Tibial nerve (tissue), 4 donors: ENCODE measurements around the gene WTIP. TPM values are rescaled to one million over a fixed set of nuclear protein-coding genes. Genes with fewer than 3 reads are reported as not detected.

Experiments used
- DNase-seq, 2 donors: peaks; one replicate each; pipeline ENCODE4 v3.0.0-alpha.2; 2019; ENCODE audit warnings: low spot score in 2 of 2
- H3K27ac ChIP-seq, 4 donors: fragments of 200-600 bp; sonication (generic) in 3 of 4; one replicate each; pipeline ENCODE4 v1.5.1; 2017 to 2019; ENCODE audit warnings: mild to moderate bottlenecking in 1 of 4
- H3K27me3 ChIP-seq, 2 donors: fragments of 200-600 bp; sonication (generic) in 1 of 2; one replicate each; pipeline versions ENCODE4 v1.5.1 to v1.6.0; 2017 to 2019
- H3K36me3 ChIP-seq, 3 donors: fragments of 200-600 bp; sonication (generic); one replicate each; pipeline ENCODE4 v1.5.1; 2018 to 2019
- H3K4me1 ChIP-seq, 4 donors: fragments of 200-600 bp; sonication (generic) in 3 of 4; one replicate each; pipeline ENCODE4 v1.5.1; 2017 to 2019
- H3K4me3 ChIP-seq, 4 donors: fragments of 200-600 bp; sonication (generic) in 3 of 4; one replicate each; pipeline ENCODE4 v1.5.1; 2017 to 2019; ENCODE audit warnings: mild to moderate bottlenecking in 1 of 4, moderate library complexity in 1 of 4
- H3K9me3 ChIP-seq, 4 donors: fragments of 200-600 bp; sonication (generic) in 3 of 4; one replicate each; pipeline ENCODE4 v1.5.1; 2017 to 2019
- EP300 ChIP-seq, 2 donors: sonication (generic); formaldehyde crosslinking; IDR thresholded peaks; one replicate each; pipeline ENCODE4 v1.6.1; 2017; ENCODE audit warnings: antibody characterized with exemption in 2 of 2, mild to moderate bottlenecking in 1 of 2
- POLR2A ChIP-seq, 2 donors: fragments of 450-650 bp; IDR thresholded peaks; one replicate each; pipeline ENCODE4 v1.6.1; 2017; ENCODE audit warnings: antibody characterized with exemption in 2 of 2, mild to moderate bottlenecking in 2 of 2, moderate library complexity in 2 of 2
- WGBS, 2 donors: methylation state at CpG; one replicate each; pipeline ENCODE4 v1.1.5; 2018; 5-methylcytosine and 5-hydroxymethylcytosine counted together
- total RNA-seq, 4 donors: library from RNA; depleted of rRNA; stranded (reverse); fragments of >200 nt; gene quantifications; one replicate each; pipeline ENCODE4 v1.1.0, GENCODE V29; 2016
- TF ChIP-seq, protein P1 (sequence below), 5 experiments: fragments of 200-600 bp in 3 of 5; fragments of 450-650 bp in 2 of 5; sonication (generic) in 3 of 5; IDR thresholded peaks; one replicate each; pipeline ENCODE4 v1.5.1; 2016 to 2019; ENCODE audit warnings: antibody characterized with exemption in 5 of 5, mild to moderate bottlenecking in 3 of 5, moderate library complexity in 2 of 5

WTIP gene
- total RNA-seq, 4 donors from 2014 or later, result 18.4 to 55.5 (median 30.4) TPM

DNA sequence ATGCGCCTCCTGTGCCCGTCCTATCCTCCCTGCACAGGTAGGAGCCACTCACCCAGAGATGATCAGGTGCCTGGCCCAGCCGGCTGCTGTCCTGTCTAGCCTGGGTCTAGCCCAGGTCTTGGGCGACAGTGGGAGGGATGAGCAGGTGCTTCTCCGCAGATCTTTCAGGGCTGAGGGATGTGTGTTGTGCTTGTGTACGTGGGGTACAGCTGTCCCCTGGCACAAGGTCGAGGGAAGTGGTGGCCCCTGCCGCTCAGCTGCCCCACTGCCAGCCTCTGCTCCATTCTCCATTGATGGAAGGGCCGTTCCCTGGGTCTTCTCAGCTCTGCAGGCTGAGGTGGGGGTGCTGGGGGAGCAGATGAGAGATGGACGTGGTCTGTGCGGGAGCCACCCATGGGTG is 13.0 kb downstream of the WTIP start:
- TF ChIP-seq, protein P1, sequence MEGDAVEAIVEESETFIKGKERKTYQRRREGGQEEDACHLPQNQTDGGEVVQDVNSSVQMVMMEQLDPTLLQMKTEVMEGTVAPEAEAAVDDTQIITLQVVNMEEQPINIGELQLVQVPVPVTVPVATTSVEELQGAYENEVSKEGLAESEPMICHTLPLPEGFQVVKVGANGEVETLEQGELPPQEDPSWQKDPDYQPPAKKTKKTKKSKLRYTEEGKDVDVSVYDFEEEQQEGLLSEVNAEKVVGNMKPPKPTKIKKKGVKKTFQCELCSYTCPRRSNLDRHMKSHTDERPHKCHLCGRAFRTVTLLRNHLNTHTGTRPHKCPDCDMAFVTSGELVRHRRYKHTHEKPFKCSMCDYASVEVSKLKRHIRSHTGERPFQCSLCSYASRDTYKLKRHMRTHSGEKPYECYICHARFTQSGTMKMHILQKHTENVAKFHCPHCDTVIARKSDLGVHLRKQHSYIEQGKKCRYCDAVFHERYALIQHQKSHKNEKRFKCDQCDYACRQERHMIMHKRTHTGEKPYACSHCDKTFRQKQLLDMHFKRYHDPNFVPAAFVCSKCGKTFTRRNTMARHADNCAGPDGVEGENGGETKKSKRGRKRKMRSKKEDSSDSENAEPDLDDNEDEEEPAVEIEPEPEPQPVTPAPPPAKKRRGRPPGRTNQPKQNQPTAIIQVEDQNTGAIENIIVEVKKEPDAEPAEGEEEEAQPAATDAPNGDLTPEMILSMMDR (IDR thresholded peaks at IDR 0.05), result no peak
- TF ChIP-seq POLR2A (IDR thresholded peaks at IDR 0.05), result no peak
- TF ChIP-seq EP300 (IDR thresholded peaks at IDR 0.05), result no peak
- H3K27me3 ChIP-seq, result no peaks in the 10 kb centered on the region
- no peak for DNase-seq
- peaks cover 0 to 15% (median 0%) of the 10 kb centered on the region in 4 donors for H3K4me1 ChIP-seq
- no peak overlapping the region for H3K4me3 ChIP-seq
- H3K9me3 ChIP-seq, result no peaks in the 10 kb centered on the region
- no peak overlapping the region for H3K27ac ChIP-seq
- WGBS, 2 donors, result 93% methylated on average over 8 to 11 of the region's 11 CpGs
- H3K36me3 ChIP-seq, result peaks cover 0 to 100% (median 0%) of the 10 kb centered on the region in 3 donors

DNA sequence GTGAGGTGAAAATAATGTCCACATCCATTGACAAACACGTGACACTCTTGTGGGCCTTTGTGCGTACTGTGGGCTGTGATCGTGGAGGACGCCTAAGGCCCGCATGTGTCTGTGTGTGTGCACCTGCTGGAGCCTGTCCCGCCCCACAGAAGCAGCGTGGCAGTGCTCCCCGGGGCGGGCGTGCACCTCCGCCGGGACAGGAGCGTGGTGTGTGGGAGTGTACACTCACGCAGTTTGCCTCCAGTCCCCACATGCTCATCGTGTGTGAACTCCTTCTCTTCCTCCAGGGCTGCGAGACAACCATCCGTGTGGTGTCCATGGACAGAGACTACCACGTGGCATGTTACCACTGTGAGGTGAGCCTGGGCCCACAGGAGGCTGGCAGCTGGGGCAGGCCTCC is 13.9 kb downstream of the WTIP start:
- Histone ChIP-seq H3K27me3 (no peaks in the 10 kb centered on the region), H3K27ac (no peak overlapping the region), H3K4me3 (no peak overlapping the region), H3K4me1 (peaks cover 0 to 14% (median 0%) of the 10 kb centered on the region in 4 donors), H3K36me3 (peaks cover 0 to 99% (median 0%) of the 10 kb centered on the region in 3 donors), H3K9me3 (no peaks in the 10 kb centered on the region)
- WGBS, 2 donors, result 82 to 93% methylated on average over 18 of the region's 18 CpGs
- DNase-seq, result no peak
- TF ChIP-seq EP300 (IDR thresholded peaks at IDR 0.05) (no peak), POLR2A (IDR thresholded peaks at IDR 0.05) (no peak)
- TF ChIP-seq, protein P1 (IDR thresholded peaks at IDR 0.05), result no peak

DNA sequence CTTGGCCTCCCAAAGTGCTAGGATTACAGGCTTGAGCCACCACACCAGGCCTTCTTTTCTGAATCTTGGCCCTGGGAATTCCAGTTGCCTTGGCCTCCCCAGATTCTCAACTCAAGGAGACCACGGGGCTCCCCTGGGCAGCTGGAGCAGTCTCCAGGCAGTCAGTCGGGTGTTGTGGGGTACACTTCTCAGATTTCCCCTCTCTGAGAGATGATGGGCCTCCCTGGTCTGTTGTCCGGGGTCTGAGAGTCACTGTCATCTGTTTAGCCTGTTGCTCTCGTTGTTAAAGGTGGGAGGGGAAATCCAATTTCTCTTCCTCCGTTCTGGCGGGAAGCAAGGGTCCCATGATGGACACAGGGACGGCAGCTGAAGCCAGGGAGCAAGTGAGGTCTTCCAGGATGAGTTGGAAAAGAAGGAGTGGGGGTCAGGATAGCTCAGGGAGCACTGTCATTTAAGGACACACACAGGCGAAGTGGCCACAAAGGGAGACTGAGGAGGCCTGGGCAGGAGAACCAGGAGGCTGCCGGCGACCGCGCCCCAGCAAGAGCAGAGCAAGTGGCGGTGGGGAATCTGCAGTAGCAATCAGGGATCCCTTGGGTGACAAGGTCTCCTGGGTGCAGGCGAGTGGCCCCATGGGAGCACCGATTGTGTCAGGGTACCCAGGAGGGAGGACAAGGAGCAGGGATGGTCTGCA is 15.7 kb downstream of the WTIP start:
- Histone ChIP-seq H3K4me1 (peaks cover 0 to 29% (median 4%) of the 10 kb centered on the region in 4 donors), H3K4me3 (no peak overlapping the region), H3K27ac (no peak overlapping the region), H3K27me3 (no peaks in the 10 kb centered on the region), H3K36me3 (peaks cover 0 to 81% (median 0%) of the 10 kb centered on the region in 3 donors), H3K9me3 (no peaks in the 10 kb centered on the region)
- 89 to 92% methylated on average over 15 of the region's 15 CpGs for WGBS, 2 donors
- TF ChIP-seq POLR2A (IDR thresholded peaks at IDR 0.05), result no peak
- TF ChIP-seq, protein P1 (IDR thresholded peaks at IDR 0.05), result no peak
- TF ChIP-seq EP300 (IDR thresholded peaks at IDR 0.05), result no peak
- DNase-seq, result no peak

DNA sequence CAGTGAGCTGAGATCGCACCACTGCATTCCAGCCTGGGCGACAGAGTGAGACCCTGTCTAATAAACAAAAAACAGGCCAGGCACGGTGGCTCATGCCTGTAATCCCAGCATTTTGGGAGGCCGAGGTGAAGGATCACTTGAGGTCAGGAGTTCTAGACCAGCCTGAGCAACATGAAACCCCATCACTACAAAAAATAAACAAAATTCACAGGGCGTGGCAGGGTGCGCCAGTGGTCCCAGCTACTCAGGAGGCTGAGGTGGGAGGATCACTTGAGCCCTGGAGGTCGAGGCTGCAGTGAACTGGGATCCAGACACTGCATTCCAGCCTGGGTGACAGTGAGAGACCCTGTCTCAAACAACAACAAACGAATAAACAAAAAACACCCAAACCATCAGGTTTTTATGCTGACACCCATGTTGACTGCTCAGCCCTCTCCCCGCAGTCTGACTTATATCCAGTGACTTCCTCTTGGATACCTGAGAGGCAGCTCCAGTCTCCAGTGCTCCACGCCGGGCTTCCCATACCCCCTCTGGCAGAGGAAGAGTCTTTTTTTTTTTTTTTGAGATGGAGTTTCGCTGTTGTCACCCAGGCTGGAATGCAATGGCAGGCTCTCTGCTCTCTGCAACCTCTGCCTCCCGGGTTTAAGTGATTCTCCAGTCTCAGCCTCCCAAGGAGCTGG is 17.7 kb downstream of the WTIP start:
- Histone ChIP-seq H3K27ac (peak overlapping the region in 1 of 4 donors; percentile 73), H3K36me3 (peaks cover 0 to 60% (median 0%) of the 10 kb centered on the region in 3 donors), H3K4me3 (no peak overlapping the region), H3K27me3 (no peaks in the 10 kb centered on the region), H3K9me3 (no peaks in the 10 kb centered on the region), H3K4me1 (peaks cover 0 to 36% (median 13%) of the 10 kb centered on the region in 4 donors)
- no peak for DNase-seq
- TF ChIP-seq, protein P1 (IDR thresholded peaks at IDR 0.05), result no peak
- TF ChIP-seq POLR2A (IDR thresholded peaks at IDR 0.05), result no peak
- TF ChIP-seq EP300 (IDR thresholded peaks at IDR 0.05), result no peak
- 81 to 86% methylated on average over 13 of the region's 13 CpGs for WGBS, 2 donors

DNA sequence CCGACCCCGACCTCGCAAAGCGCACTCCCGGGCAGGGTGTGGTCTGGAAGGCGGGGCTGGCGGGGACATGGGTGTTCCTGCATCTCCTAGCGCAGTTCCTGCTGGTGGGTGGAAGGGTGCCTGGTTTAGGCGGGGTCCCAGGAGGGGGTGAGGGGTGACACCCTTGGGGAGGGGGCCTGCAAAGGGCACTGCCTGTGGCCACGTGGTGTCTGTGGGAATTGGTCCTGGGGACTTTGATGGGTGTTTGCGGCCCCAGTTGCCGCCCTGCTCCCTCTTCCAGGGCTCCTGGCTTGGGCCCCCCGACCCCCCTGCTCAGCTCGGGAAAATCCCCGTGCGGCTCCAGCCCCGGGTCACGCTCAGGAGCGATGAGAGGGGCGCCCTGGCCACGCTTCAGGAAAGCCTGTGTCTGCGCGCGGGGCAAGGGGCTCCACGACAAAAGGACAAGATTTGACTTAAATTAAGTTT is 19.1 kb downstream of the WTIP start:
- no peak overlapping the region for H3K4me3 ChIP-seq
- DNase-seq, result no peak

More for the DNA sequence above, 19.1 kb downstream of the WTIP start:
- peaks cover 0 to 50% (median 18%) of the 10 kb centered on the region in 4 donors for H3K4me1 ChIP-seq
- H3K27ac ChIP-seq, result peak overlapping the region in 2 of 4 donors; percentile 43 to 73
- H3K27me3 ChIP-seq, result no peaks in the 10 kb centered on the region
- no peaks in the 10 kb centered on the region for H3K9me3 ChIP-seq
- H3K36me3 ChIP-seq, result peaks cover 0 to 46% (median 0%) of the 10 kb centered on the region in 3 donors
- 51 to 69% methylated on average over 18 to 20 of the region's 25 CpGs for WGBS, 2 donors
- TF ChIP-seq EP300 (IDR thresholded peaks at IDR 0.05) (no peak), POLR2A (IDR thresholded peaks at IDR 0.05) (no peak)
- TF ChIP-seq, protein P1 (IDR thresholded peaks at IDR 0.05), result no peak
